GM13977 (cell line): ENCODE results near the gene BPIFB1.

Experiments
- DNase-seq: peaks from one replicate; pipeline ENCODE4 v3.0.0; 2012; ENCODE audit warnings: low spot score
- CTCF ChIP-seq: IDR thresholded peaks from 2 replicates; pipeline ENCODE4 v1.5.1; 2012; ENCODE audit warnings: mild to moderate bottlenecking, control low read depth; ENCODE audit not compliant: insufficient read depth; ENCODE audit errors: extremely low read depth, missing control alignments
- in situ Hi-C: fragments of 300-500 bp; cut with MboI; formaldehyde crosslinking; loops from one replicate; pipeline ENCODE4 v1.12.0; 2022; ENCODE audit warnings: low sequenced_read_pairs, low pct_unique_long_range_greater_than_20kb, mixed read lengths, inconsistent platforms; ENCODE audit not compliant: unreplicated experiment

The BPIFB1 gene

GRCh38 chr20:33325350-33325749, 42.3 kb downstream of the BPIFB1 start:
- TF ChIP-seq CTCF: no peak
- in situ Hi-C loops: no loop called here
- DNase-seq: no peak

GRCh38 chr20:33328157-33329137, 45.4 kb downstream of the BPIFB1 start:
- in situ Hi-C loops: no loop called here
- DNase-seq: no peak
- no peak for TF ChIP-seq CTCF

GRCh38 chr20:33332905-33333456, 50.0 kb downstream of the BPIFB1 start:
- no peak for DNase-seq
- in situ Hi-C loops: no loop called here
- no peak for TF ChIP-seq CTCF

GRCh38 chr20:33333616-33334015, 50.6 kb downstream of the BPIFB1 start:
- TF ChIP-seq CTCF: no peak
- DNase-seq: no peak
- in situ Hi-C loops: no loop called here

GRCh38 chr20:33334111-33334510, 51.1 kb downstream of the BPIFB1 start:
- no peak for DNase-seq
- no peak for TF ChIP-seq CTCF
- in situ Hi-C loops: no loop called here

- no peak for DNase-seq
- in situ Hi-C loops: no loop called here
- TF ChIP-seq CTCF: no peak
Observed at GRCh38 chr20:33336375-33336774, 53.4 kb downstream of the BPIFB1 start.
